Peyer's patch (tissue), 4 donors: Measurements from ENCODE around the gene HDAC4.

ENCODE experiments used
- CTCF ChIP-seq, 6 experiments: fragments of 450-650 bp in 4 of 6; fragments of 200-600 bp in 2 of 6; sonication (generic) in 1 of 6; IDR thresholded peaks; one replicate each; pipeline ENCODE4 v1.5.1; 2017 to 2019; ENCODE audit warnings: antibody characterized with exemption in 6 of 6, mild to moderate bottlenecking in 3 of 6, moderate library complexity in 1 of 6
- POLR2A ChIP-seq, 2 donors: fragments of 450-650 bp; IDR thresholded peaks; one replicate each; pipeline ENCODE4 v1.5.1; 2017; ENCODE audit warnings: antibody characterized with exemption in 2 of 2, mild to moderate bottlenecking in 2 of 2, moderate library complexity in 2 of 2

- TF ChIP-seq CTCF (IDR thresholded peaks at IDR 0.05) (no peak), POLR2A (IDR thresholded peaks at IDR 0.05) (no peak)
Measured at GRCh38 chr2:239271882-239272281, 128.9 kb downstream of the HDAC4 start.
